ENCODE results near the gene PLCB2. TPM values are rescaled to one million over a fixed set of nuclear protein-coding genes. Genes with fewer than 3 reads are reported as not detected.
A peak's percentile ranks its signal among the peaks of the same experiment; 100 is the strongest.

Gene PLCB2
- total RNA-seq, 1 donor from 2014 or later = 3.7 TPM

GRCh38 chr15:40239404-40239692 lies 68.4 kb downstream of the PLCB2 start:
- H3K4me3 Mint-ChIP-seq (ENCODE audit: unreplicated experiment) = peak overlapping the region; percentile 75
- peaks cover 24% of the 10 kb centered on the region for H3K27me3 Mint-ChIP-seq (ENCODE audit: low read depth, unreplicated experiment)
- FAIRE-seq = no peak

GRCh38 chr15:40238532-40239403 lies 69.0 kb downstream of the PLCB2 start, which contains the start of gene PAK6:
Gene PAK6, plus strand, starts transcription at chr15:40239063. Its CDS starts 25,723 bp downstream, at chr15:40264786.
- Histone ChIP-seq H3K4me1 (ENCODE audit: insufficient read depth, low read length) (peaks cover 11% of the 10 kb centered on the region), H4K20me1 (ENCODE audit: insufficient read depth, low read length) (peaks cover 5% of the 10 kb centered on the region), H2AFZ (ENCODE audit: low read depth, low read length) (peak within 1 kb of the TSS; percentile 62), H3K4me3 (ENCODE audit: insufficient read depth, low read depth, low read length) (peak within 1 kb of the TSS; percentile 52), H3K9me3 (ENCODE audit: insufficient read depth, low read depth, low read length) (no peaks in the 10 kb centered on the region), H3K27ac (ENCODE audit: low read depth, low read length) (no peak within 1 kb of the TSS), H3K36me3 (ENCODE audit: insufficient read depth, low read length) (no peaks in the 10 kb centered on the region), H3K79me2 (ENCODE audit: insufficient read depth, low read length) (no peaks in the 10 kb centered on the region), H3K27me3 (ENCODE audit: insufficient read depth, low read length) (peaks cover 3% of the 10 kb centered on the region), H3K4me2 (ENCODE audit: low read length) (peak within 1 kb of the TSS; percentile 90), H3K9ac (ENCODE audit: low read length) (peak within 1 kb of the TSS; percentile 70)
- H3K36me3 Mint-ChIP-seq (ENCODE audit: low read depth, unreplicated experiment) = no peaks in the 10 kb centered on the region
- H3K9me3 Mint-ChIP-seq (ENCODE audit: unreplicated experiment) = peaks cover 2% of the 10 kb centered on the region
- H3K27ac Mint-ChIP-seq (ENCODE audit: unreplicated experiment) = peak within 1 kb of the TSS; percentile 58
- no peak for TF ChIP-seq EZH2 (IDR thresholded peaks at IDR 0.05; ENCODE audit: insufficient read depth, low read length)
- no peak for TF ChIP-seq CTCF (IDR thresholded peaks at IDR 0.05; ENCODE audit: insufficient read depth, low read depth, low read length)
- DNase-seq (ENCODE audit: low read depth) (peak; percentile 30), FAIRE-seq (no peak)
- H3K27me3 Mint-ChIP-seq (ENCODE audit: low read depth, unreplicated experiment) = peaks cover 24% of the 10 kb centered on the region
- H3K4me1 Mint-ChIP-seq (ENCODE audit: low read depth, unreplicated experiment) = peaks cover 25% of the 10 kb centered on the region
- peak within 1 kb of the TSS; percentile 75 for H3K4me3 Mint-ChIP-seq (ENCODE audit: unreplicated experiment)

More at GRCh38 chr15:40239404-40239692, 68.4 kb downstream of the PLCB2 start:
- no peak for DNase-seq (ENCODE audit: low read depth)
- Histone ChIP-seq H4K20me1 (ENCODE audit: insufficient read depth, low read length) (peaks cover 5% of the 10 kb centered on the region), H3K79me2 (ENCODE audit: insufficient read depth, low read length) (no peaks in the 10 kb centered on the region), H2AFZ (ENCODE audit: low read depth, low read length) (peak overlapping the region; percentile 62), H3K27me3 (ENCODE audit: insufficient read depth, low read length) (peaks cover 3% of the 10 kb centered on the region), H3K4me1 (ENCODE audit: insufficient read depth, low read length) (peaks cover 11% of the 10 kb centered on the region), H3K9ac (ENCODE audit: low read length) (peak overlapping the region; percentile 70), H3K4me3 (ENCODE audit: insufficient read depth, low read depth, low read length) (peak overlapping the region; percentile 52), H3K9me3 (ENCODE audit: insufficient read depth, low read depth, low read length) (no peaks in the 10 kb centered on the region), H3K27ac (ENCODE audit: low read depth, low read length) (no peak overlapping the region), H3K36me3 (ENCODE audit: insufficient read depth, low read length) (no peaks in the 10 kb centered on the region), H3K4me2 (ENCODE audit: low read length) (peak overlapping the region; percentile 90)
- Mint-ChIP-seq H3K9me3 (ENCODE audit: unreplicated experiment) (peaks cover 2% of the 10 kb centered on the region), H3K4me1 (ENCODE audit: low read depth, unreplicated experiment) (peaks cover 22% of the 10 kb centered on the region), H3K27ac (ENCODE audit: unreplicated experiment) (peak overlapping the region; percentile 26), H3K36me3 (ENCODE audit: low read depth, unreplicated experiment) (no peaks in the 10 kb centered on the region)
- TF ChIP-seq EZH2 (IDR thresholded peaks at IDR 0.05; ENCODE audit: insufficient read depth, low read length) (no peak), CTCF (IDR thresholded peaks at IDR 0.05; ENCODE audit: insufficient read depth, low read depth, low read length) (no peak)

Other genes starting within 250 kb of the PLCB2 start
- 31.0 and 31.8 TPM in 2 replicates for gene BMF, start 199.1 kb downstream of the PLCB2 start, total RNA-seq
- 3.2 and 5.2 TPM in 2 replicates for gene BUB1B, start 146.9 kb downstream of the PLCB2 start, total RNA-seq
- 0.38 and 1.1 TPM in 2 replicates for gene PAK6, start 68.9 kb downstream of the PLCB2 start, total RNA-seq
- gene ANKRD63, start 24.9 kb downstream of the PLCB2 start, total RNA-seq = not detected in 2 replicates
- 39.2 and 41.2 TPM in 2 replicates for gene INAFM2, start 15.8 kb upstream of the PLCB2 start, total RNA-seq
- gene CCDC9B, start 33.0 kb upstream of the PLCB2 start, total RNA-seq = 9.8 and 10.1 TPM in 2 replicates
- gene PHGR1, start 43.1 kb upstream of the PLCB2 start, total RNA-seq = not detected in 2 replicates
- gene DISP2, start 50.3 kb upstream of the PLCB2 start, total RNA-seq = 1.5 and 3.7 TPM in 2 replicates
- gene KNSTRN, start 74.8 kb upstream of the PLCB2 start, total RNA-seq = 32.9 and 37.8 TPM in 2 replicates
- gene IVD, start 97.9 kb upstream of the PLCB2 start, total RNA-seq = 53.6 and 55.1 TPM in 2 replicates
- 30.4 and 32.2 TPM in 2 replicates for gene BAHD1, start 133.0 kb upstream of the PLCB2 start, total RNA-seq
- gene CHST14, start 163.0 kb upstream of the PLCB2 start, total RNA-seq = 25.7 and 26.4 TPM in 2 replicates

Data from astrocyte (in vitro differentiated cells and primary cell).